GM18951 (cell line): ENCODE data around the gene LMTK3.

Source experiments
- POLR2A ChIP-seq: IDR thresholded peaks from 4 replicates; pipeline ENCODE4 v1.6.1; 2011; ENCODE audit warnings: mild to moderate bottlenecking; ENCODE audit not compliant: insufficient read length, insufficient read depth; ENCODE audit errors: extremely low read depth
- in situ Hi-C: fragments of 300-500 bp; cut with MboI; formaldehyde crosslinking; loops from one replicate; pipeline ENCODE4 v1.12.0; 2022; ENCODE audit warnings: low sequenced_read_pairs, mixed read lengths, inconsistent platforms; ENCODE audit not compliant: unreplicated experiment

LMTK3 gene, protein sequence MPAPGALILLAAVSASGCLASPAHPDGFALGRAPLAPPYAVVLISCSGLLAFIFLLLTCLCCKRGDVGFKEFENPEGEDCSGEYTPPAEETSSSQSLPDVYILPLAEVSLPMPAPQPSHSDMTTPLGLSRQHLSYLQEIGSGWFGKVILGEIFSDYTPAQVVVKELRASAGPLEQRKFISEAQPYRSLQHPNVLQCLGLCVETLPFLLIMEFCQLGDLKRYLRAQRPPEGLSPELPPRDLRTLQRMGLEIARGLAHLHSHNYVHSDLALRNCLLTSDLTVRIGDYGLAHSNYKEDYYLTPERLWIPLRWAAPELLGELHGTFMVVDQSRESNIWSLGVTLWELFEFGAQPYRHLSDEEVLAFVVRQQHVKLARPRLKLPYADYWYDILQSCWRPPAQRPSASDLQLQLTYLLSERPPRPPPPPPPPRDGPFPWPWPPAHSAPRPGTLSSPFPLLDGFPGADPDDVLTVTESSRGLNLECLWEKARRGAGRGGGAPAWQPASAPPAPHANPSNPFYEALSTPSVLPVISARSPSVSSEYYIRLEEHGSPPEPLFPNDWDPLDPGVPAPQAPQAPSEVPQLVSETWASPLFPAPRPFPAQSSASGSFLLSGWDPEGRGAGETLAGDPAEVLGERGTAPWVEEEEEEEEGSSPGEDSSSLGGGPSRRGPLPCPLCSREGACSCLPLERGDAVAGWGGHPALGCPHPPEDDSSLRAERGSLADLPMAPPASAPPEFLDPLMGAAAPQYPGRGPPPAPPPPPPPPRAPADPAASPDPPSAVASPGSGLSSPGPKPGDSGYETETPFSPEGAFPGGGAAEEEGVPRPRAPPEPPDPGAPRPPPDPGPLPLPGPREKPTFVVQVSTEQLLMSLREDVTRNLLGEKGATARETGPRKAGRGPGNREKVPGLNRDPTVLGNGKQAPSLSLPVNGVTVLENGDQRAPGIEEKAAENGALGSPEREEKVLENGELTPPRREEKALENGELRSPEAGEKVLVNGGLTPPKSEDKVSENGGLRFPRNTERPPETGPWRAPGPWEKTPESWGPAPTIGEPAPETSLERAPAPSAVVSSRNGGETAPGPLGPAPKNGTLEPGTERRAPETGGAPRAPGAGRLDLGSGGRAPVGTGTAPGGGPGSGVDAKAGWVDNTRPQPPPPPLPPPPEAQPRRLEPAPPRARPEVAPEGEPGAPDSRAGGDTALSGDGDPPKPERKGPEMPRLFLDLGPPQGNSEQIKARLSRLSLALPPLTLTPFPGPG (N-terminal part only)

DNA sequence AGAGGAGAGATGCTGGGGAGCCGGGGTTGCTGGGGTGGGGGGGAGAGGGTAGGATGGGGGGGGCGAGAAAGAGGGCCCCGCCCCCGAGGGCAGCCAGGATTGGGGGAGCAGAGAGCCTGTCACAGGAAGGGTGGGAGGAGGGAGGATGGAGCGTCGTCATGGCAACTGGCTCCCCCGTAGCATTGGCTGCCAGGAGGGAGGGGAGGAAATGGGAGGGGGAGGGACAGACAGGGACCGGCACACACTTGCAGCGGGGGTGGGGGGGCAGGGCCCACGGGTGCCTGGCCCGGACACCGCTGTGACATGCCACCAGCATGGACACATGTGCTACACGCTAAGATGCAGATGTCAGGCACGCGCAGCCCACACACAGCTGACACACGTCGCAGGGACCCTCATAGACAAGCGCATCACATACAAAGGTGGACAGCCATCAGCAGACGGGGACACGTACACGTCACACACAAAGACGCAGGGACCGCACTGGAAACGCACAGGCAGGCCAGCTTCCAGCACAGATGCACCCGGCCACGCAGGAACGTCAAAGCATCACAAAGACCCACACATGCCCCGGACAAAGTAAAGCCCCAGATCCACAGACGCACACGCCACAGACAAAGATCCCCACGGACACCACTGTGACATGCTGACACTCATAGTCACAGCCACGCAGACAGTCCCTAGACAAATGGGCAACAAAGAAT, at the start of gene LMTK3:
Gene LMTK3, minus strand, starts transcription at position 36 of the 704 bp plus-strand sequence. CDS start 259 bp downstream, outside the sequence.
- no peak for TF ChIP-seq POLR2A
- in situ Hi-C loops = no loop called here

DNA sequence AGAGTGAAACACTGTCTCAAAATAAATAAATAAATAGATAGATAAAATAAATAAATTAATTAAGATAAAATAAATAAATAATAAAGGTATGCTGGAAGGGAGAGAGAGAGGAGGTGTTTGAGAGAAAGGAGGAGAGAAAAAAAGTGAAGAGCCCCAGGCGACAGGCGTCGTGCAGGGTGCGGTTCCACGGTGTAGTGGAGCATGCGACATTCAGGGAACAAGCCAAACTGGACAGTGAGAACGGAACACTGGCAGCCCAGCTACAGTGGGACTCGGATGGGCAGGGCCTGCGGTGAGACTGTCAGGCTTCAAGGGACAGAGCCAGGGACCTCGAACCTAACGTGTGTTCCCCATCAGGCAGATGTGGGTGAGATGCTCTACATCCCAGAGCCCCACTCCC, 49.8 kb upstream of the LMTK3 start:
- in situ Hi-C loops = no loop called here
- no peak for TF ChIP-seq POLR2A

DNA sequence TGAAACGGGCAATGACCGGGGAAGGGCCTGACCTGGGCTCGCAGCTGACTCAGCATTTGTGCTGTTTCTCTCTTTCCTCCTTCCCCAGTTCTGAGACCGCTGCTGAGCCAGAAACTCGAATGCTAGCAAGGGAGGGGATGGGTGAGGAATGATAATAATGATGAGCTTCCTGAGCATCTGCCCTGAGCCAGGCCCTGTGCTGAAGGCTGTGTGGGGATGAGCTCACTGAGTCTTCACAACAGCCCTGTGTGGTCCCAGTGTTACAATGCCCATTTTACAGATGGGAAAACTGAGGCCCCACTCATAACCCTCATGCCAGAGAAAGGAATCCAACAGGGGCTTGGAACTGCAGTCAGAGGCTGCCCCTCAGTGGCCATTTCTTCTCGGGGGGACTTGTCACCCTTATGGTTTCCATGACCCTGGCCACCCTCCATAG, 48.5 kb upstream of the LMTK3 start:
- in situ Hi-C loops = no loop called here

DNA sequence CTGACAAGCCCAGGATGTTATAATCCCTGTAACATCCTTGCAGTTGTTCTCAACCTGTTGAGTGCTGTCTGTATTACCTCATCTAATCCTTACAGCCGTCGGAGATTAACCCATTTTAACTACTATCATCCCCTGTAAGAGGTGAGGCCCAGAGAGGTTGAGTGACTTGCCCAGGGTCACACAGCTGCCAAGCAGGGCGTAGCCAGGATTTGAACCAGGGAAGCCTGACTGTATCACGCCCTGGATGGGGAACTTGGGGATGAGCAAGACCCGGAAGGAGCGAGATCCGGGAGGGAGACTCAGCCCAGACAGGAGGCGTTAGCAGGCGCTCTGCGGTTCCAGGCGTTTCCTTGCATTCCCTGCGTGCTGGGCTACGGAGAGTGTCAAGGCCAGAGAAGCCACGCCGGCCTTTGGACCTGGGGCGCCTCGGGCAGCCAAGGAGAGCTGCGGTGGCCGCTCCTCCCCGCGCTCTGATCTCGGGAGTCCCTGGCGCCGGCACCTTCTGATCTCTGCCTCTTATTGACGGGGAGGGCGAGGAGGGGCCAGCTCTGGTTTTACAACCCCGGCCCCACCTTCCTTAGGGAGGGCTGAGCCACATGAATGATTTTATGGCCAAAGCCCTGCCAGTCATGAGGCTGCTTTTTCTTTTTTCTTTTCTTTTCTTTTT, 46.5 kb upstream of the LMTK3 start:
- no peak for TF ChIP-seq POLR2A
- in situ Hi-C loops = no loop called here

More for the DNA sequence above, 48.5 kb upstream of the LMTK3 start:
- no peak for TF ChIP-seq POLR2A

DNA sequence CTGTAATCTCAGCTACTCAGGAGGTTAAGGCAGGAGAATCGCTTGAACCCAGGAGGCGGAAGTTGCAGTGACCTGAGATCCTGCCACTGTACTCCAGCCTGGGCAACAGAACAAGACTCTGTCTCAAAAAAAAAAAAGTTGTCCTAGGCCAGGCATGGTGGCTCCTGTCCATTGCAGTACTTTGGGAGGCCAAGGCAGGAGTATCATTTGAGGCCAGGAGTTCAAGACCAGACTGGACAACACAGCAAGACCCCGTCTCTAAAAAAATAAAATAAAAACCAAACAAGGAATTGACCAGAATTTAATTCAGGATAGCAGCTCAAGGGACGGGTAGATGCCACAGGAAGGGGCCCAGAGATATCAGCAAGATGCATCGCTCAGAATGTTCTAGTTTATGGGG, 45.2 kb upstream of the LMTK3 start:
- no peak for TF ChIP-seq POLR2A
- in situ Hi-C loops = no loop called here

- TF ChIP-seq POLR2A = no peak
- in situ Hi-C loops = no loop called here
Observed at GRCh38 chr19:48556163-48556562, 44.5 kb upstream of the LMTK3 start.

- TF ChIP-seq POLR2A = no peak
- in situ Hi-C loops = no loop called here
Observed at GRCh38 chr19:48554385-48555091, 42.9 kb upstream of the LMTK3 start.

DNA sequence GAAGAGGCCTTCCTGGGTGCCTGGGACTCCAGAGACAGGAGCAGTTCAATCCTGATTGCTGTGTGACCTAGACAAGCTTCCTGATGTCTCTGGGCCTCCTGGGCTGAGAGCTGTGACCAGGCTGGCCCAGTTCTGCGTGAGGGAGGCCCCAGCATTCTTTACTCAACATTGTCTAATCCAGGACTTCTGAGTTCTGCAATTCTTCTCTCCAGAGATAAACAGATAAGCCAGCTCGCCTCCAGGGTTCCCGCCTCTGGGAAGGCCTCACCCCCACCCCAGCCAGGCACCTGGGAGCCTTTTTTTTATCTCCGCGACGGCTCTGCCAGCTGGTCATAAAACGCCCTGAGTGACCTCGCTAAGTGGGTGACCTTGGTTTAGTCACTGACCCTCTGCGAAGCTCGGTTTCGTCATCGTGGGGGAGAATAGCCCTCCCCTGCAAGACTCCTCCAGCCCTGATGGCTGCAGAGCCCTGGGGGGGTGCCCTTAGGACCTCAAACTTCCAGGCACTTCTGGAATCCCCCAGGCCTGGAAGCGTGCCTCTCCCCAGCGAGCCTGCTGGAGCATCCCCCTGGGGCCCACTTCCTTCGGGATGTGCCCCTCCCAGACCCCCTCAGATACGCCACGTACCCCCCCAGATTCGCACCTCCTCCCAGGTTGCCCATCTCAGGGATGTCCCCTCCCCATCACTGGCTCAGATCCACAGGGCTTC, 42.2 kb upstream of the LMTK3 start:
- in situ Hi-C loops = no loop called here
- no peak for TF ChIP-seq POLR2A

DNA sequence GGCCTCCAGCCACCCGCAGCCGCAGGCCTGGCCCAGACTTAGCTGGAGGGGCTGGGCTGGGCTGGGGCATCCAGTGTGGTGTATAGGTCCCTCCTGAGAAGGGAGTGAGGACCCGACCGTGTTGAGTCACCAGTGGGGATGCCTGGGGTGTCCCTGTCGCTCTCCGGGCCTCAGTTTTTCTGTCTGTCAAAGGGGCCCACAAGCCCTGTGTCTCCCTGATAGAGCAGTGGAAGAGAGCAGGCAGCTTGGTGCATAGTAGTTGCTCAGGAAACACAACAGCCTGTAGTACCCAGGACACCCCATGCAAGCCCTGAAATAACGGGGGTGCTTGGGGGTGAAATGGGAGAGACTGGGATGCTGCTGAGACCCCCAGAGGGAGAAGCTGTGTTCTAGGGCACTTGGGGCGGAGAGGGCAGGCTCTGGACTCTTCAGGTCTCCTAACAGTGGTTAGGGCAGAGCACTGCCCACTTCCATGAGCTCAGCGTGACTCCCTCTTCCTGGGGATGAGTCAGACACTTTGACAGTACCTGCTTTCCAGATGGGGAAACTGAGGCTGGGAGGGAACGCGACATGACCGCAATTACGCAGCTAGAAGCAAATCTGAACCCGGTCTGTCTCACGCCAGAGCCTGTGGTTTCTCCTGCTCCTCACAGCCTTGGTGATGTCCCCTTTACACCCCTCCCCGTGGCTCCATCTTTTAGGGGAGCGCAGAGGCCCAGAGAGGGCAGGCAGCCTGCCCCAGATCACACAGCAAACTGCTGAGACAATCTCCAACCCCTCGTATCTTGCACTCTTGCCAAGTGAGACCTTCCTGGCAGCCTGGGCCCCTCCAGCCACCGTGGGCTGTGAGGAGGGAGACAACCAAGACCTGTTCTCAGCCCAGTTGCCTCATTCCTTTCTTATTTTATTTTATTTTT, 41.0 kb upstream of the LMTK3 start:
- no peak for TF ChIP-seq POLR2A
- in situ Hi-C loops = no loop called here

DNA sequence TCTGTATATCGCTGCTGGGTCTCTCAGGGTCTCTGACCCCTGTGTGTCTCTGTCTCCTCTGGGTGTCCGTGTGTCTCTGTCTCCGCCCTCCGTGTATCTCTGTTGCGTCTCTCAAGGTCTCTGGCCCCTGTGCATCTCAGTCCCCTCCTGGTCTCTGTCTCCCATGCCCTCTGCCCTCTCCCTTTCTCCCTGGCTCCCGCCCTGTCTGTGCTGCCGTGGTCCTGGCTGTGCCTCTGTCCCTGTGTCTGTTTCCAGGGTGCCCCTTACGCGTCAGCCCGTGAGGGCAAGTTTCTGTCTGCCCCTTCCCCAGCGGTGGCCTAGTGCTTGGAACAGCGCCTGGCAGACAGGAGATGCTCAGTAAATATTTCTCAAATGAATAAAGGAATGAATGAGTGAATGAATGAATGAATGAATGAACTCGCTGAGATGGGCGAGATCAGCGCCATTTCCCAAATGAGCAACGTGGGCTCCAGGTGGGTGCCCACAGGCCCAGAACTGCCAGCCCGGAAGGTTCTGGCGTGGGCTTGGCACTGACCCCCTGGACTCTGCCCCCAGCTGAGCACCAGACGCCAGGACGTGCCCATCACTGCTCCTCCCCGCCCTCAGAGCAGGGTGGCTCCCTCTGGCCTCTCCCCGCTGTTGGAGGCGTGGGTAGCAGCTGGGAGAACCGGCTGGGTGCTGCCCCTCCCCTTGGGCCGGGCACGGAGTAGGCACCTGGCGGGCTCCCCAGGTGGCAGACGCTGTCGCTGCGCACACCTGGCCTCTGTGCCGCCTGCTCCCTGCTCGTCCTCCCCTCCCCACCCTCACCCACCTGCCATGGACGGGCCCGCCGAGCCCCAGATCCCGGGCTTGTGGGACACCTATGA, 40.0 kb upstream of the LMTK3 start, which contains the start of gene SULT2B1:
Gene SULT2B1, plus strand, starts transcription at position 736 of the 866 bp plus-strand sequence. Its CDS starts 81 bp downstream, at position 817.
- in situ Hi-C loops = no loop called here
- no peak for TF ChIP-seq POLR2A
